ENCODE data around the gene TRIM36.
A peak's percentile ranks its signal among the peaks of the same experiment; 100 is the strongest.

TRIM36 gene

GRCh38 chr5:115169487-115170133 is at the start of gene TRIM36:
TSS of gene TRIM36 (minus strand) at chr5:115169908. CDS start at chr5:115169634, 274 bp downstream.
- peak; percentile 67 for DNase-seq (ENCODE audit: low read depth, low spot score)

GRCh38 chr5:115214541-115214940 is 44.8 kb upstream of the TRIM36 start:
- peak; percentile 4 for DNase-seq (ENCODE audit: low read depth, low spot score)

- DNase-seq (ENCODE audit: low read depth, low spot score), result no peak
Measured at GRCh38 chr5:115209279-115209678, 39.6 kb upstream of the TRIM36 start.

GRCh38 chr5:115202952-115203351 is 33.2 kb upstream of the TRIM36 start:
- DNase-seq (ENCODE audit: low read depth, low spot score), result no peak

- DNase-seq (ENCODE audit: low read depth, low spot score), result no peak
Measured at GRCh38 chr5:115196161-115196560, 26.5 kb upstream of the TRIM36 start.

GRCh38 chr5:115194676-115195075 is 25.0 kb upstream of the TRIM36 start:
- no peak for DNase-seq (ENCODE audit: low read depth, low spot score)

GRCh38 chr5:115193295-115193694 is 23.6 kb upstream of the TRIM36 start:
- no peak for DNase-seq (ENCODE audit: low read depth, low spot score)

- no peak for DNase-seq (ENCODE audit: low read depth, low spot score)
Measured at GRCh38 chr5:115192098-115192497, 22.4 kb upstream of the TRIM36 start.

- no peak for DNase-seq (ENCODE audit: low read depth, low spot score)
Measured at GRCh38 chr5:115191474-115192031, 21.8 kb upstream of the TRIM36 start.

GRCh38 chr5:115190388-115190787 is 20.7 kb upstream of the TRIM36 start:
- no peak for DNase-seq (ENCODE audit: low read depth, low spot score)

- DNase-seq (ENCODE audit: low read depth, low spot score), result no peak
Measured at GRCh38 chr5:115189866-115190265, 20.2 kb upstream of the TRIM36 start.

GRCh38 chr5:115186794-115187193 is 17.1 kb upstream of the TRIM36 start:
- DNase-seq (ENCODE audit: low read depth, low spot score), result no peak

- DNase-seq (ENCODE audit: low read depth, low spot score), result no peak
Measured at GRCh38 chr5:115184770-115185169, 15.1 kb upstream of the TRIM36 start.

GRCh38 chr5:115181757-115182156 is 12.0 kb upstream of the TRIM36 start:
- DNase-seq (ENCODE audit: low read depth, low spot score), result no peak

GRCh38 chr5:115180165-115180709 is 10.5 kb upstream of the TRIM36 start:
- DNase-seq (ENCODE audit: low read depth, low spot score), result no peak

GRCh38 chr5:115179394-115180164 is 9.9 kb upstream of the TRIM36 start:
- DNase-seq (ENCODE audit: low read depth, low spot score), result no peak

GRCh38 chr5:115179030-115179393 is 9.3 kb upstream of the TRIM36 start:
- DNase-seq (ENCODE audit: low read depth, low spot score), result no peak

GRCh38 chr5:115170929-115171510 is 1.3 kb upstream of the TRIM36 start:
- DNase-seq (ENCODE audit: low read depth, low spot score), result no peak

GRCh38 chr5:115170134-115170928 is 623 bp upstream of the TRIM36 start:
- no peak for DNase-seq (ENCODE audit: low read depth, low spot score)

GRCh38 chr5:115168829-115169486 is 750 bp downstream of the TRIM36 start:
- no peak for DNase-seq (ENCODE audit: low read depth, low spot score)

Measured in smooth muscle cell of the brain vasculature (primary cell).